ENCODE measurements around the gene CEP112. TPM values are rescaled to one million over a fixed set of nuclear protein-coding genes. Genes with fewer than 3 reads are reported as not detected.
A peak's percentile ranks its signal among the peaks of the same experiment; 100 is the strongest.

CEP112 gene
- total and polyA plus RNA-seq, 2 of the 13 experiments (the other 11 are each of a cell fraction or from before 2014, with no cell fraction given): 1.2 to 3.4 TPM

GRCh38 chr17:66192378-66192687 is 400 bp upstream of the CEP112 start (continued):
- TF ChIP-seq AKNA (CRISPR knock-in tag; IDR thresholded peaks at IDR 0.05; ENCODE audit: borderline replicate concordance) (0 out of 2 replicates have a peak, but pooled peaks have one; percentile 6), SYNCRIP (IDR thresholded peaks at IDR 0.05; ENCODE audit: insufficient read depth, low read depth, low read length) (no peak), RXRB (CRISPR knock-in tag; IDR thresholded peaks at IDR 0.05; ENCODE audit: borderline replicate concordance) (no peak), DNMT3B (CRISPR knock-in tag; conservative IDR thresholded peaks at IDR 0.05) (no peak), ZNF782 (CRISPR knock-in tag; IDR thresholded peaks at IDR 0.05; ENCODE audit: borderline replicate concordance) (0 out of 2 replicates have a peak, but pooled peaks have one; percentile 3), ZNF326 (CRISPR knock-in tag; IDR thresholded peaks at IDR 0.05; ENCODE audit: borderline replicate concordance) (no peak), AHDC1 (CRISPR knock-in tag; IDR thresholded peaks at IDR 0.05; ENCODE audit: borderline replicate concordance) (no peak), XRCC5 (optimal IDR thresholded peaks at IDR 0.05; ENCODE audit: low read length) (peak; percentile 9), ASH2L (IDR thresholded peaks at IDR 0.05; ENCODE audit: insufficient read length, low read depth, low read length) (no peak), CENPX (CRISPR knock-in tag; IDR thresholded peaks at IDR 0.05) (no peak), ZNF383 (CRISPR knock-in tag; IDR thresholded peaks at IDR 0.05; ENCODE audit: borderline replicate concordance) (peak; percentile 12; the same call in 1 of the 2 replicates), STAG1 (CRISPR knock-in tag; IDR thresholded peaks at IDR 0.05) (no peak)

All from HepG2 (cell line).